ENCODE measurements around the gene HMGA1. TPM values are rescaled to one million over a fixed set of nuclear protein-coding genes. Genes with fewer than 3 reads are reported as not detected.
A peak's percentile ranks its signal among the peaks of the same experiment; 100 is the strongest.

Gene HMGA1
- total and polyA plus RNA-seq, 2 experiments from 2014 or later = 1,411 to 2,052 TPM

- H3K4me2 ChIP-seq = 0 out of 2 replicates have a peak overlapping the region, but pooled peaks have one; percentile 14
- H3K36me3 ChIP-seq (ENCODE audit: insufficient read depth) = peaks cover 49% of the 10 kb centered on the region
- peaks cover 77% of the 10 kb centered on the region for H3F3A ChIP-seq (replicated peaks; ENCODE audit: low read depth)
- H4K20me1 ChIP-seq (replicated peaks; ENCODE audit: insufficient read depth) = peaks cover 59% of the 10 kb centered on the region
- Mint-ChIP-seq H3K27me3 (ENCODE audit: insufficient read depth, low read depth, poor library complexity) (peaks cover 72% of the 10 kb centered on the region), H3K36me3 (ENCODE audit: low read depth) (peaks cover 83% of the 10 kb centered on the region), H3K9me3 (peaks cover 7% of the 10 kb centered on the region; the same call in 2 of the 3 replicates), H3K4me1 (peaks cover 75% of the 10 kb centered on the region), H3K4me3 (peak overlapping the region; percentile 98), H3K27ac (peak overlapping the region; percentile 86)
- H2AFZ ChIP-seq = no peak overlapping the region
- no peaks in the 10 kb centered on the region for H3K27me3 ChIP-seq (ENCODE audit: insufficient read depth)
- TF ChIP-seq JUNB (IDR thresholded peaks at IDR 0.05; ENCODE audit: unreplicated experiment) = no peak
- TF ChIP-seq POLR2AphosphoS5 (IDR thresholded peaks at IDR 0.05; ENCODE audit: low read depth) = peak; percentile 22; the same call in 1 of the 2 replicates
- no peak for TF ChIP-seq ZNF331 (CRISPR knock-in tag; IDR thresholded peaks at IDR 0.05; ENCODE audit: low read depth)
- TF ChIP-seq NANOG (IDR thresholded peaks at IDR 0.05; ENCODE audit: borderline replicate concordance) = no peak
- no peak for TF ChIP-seq CTCF (conservative IDR thresholded peaks at IDR 0.05; ENCODE audit: low read depth in 2 of 2)
- TF ChIP-seq CREB1 (CRISPR knock-in tag; IDR thresholded peaks at IDR 0.05; ENCODE audit: low read depth) = no peak
- H3K27ac ChIP-seq (ENCODE audit: low read depth) = peak overlapping the region; percentile 97
- no peak for DNase-seq (ENCODE audit: low spot score)
- H3K79me2 ChIP-seq (replicated peaks; ENCODE audit: insufficient read depth) = peaks cover 60% of the 10 kb centered on the region
- peaks cover 61% of the 10 kb centered on the region for H3K4me1 ChIP-seq (ENCODE audit: insufficient read depth)
- ATAC-seq = no peak
- no peak overlapping the region for H3K4me3 ChIP-seq
- H3K9me2 ChIP-seq (ENCODE audit: insufficient read depth) = no peaks in the 10 kb centered on the region
These were observed 5.8 kb downstream of the HMGA1 start for GRCh38 chr6:34242252-34243130.

- Histone ChIP-seq H2AFZ (no peak overlapping the region), H3K27me3 (ENCODE audit: insufficient read depth) (no peaks in the 10 kb centered on the region), H3K4me2 (no peak overlapping the region), H3K9me2 (ENCODE audit: insufficient read depth) (no peaks in the 10 kb centered on the region), H3K4me1 (ENCODE audit: insufficient read depth) (peaks cover 61% of the 10 kb centered on the region), H4K20me1 (replicated peaks; ENCODE audit: insufficient read depth) (peaks cover 56% of the 10 kb centered on the region), H3F3A (replicated peaks; ENCODE audit: low read depth) (peaks cover 78% of the 10 kb centered on the region), H3K79me2 (replicated peaks; ENCODE audit: insufficient read depth) (peaks cover 52% of the 10 kb centered on the region), H3K27ac (ENCODE audit: low read depth) (peak overlapping the region; percentile 97), H3K4me3 (no peak overlapping the region), H3K36me3 (ENCODE audit: insufficient read depth) (peaks cover 49% of the 10 kb centered on the region)
- Mint-ChIP-seq H3K9me3 (peaks cover 6% of the 10 kb centered on the region; the same call in 2 of the 3 replicates), H3K36me3 (ENCODE audit: low read depth) (peaks cover 81% of the 10 kb centered on the region), H3K4me3 (peak overlapping the region; percentile 98), H3K27me3 (ENCODE audit: insufficient read depth, low read depth, poor library complexity) (peaks cover 79% of the 10 kb centered on the region), H3K4me1 (peaks cover 75% of the 10 kb centered on the region), H3K27ac (peak overlapping the region; percentile 86)
- no peak for DNase-seq (ENCODE audit: low spot score)
- ATAC-seq = no peak
- TF ChIP-seq CTCF (conservative IDR thresholded peaks at IDR 0.05; ENCODE audit: low read depth in 2 of 2) = no peak
- no peak for TF ChIP-seq ZNF114 (CRISPR knock-in tag; IDR thresholded peaks at IDR 0.05)
- TF ChIP-seq EZH2phosphoT487 (IDR thresholded peaks at IDR 0.05; ENCODE audit: unreplicated experiment) = no peak
- TF ChIP-seq POLR2AphosphoS5 (IDR thresholded peaks at IDR 0.05; ENCODE audit: low read depth) = no peak
- no peak for TF ChIP-seq CREB1 (CRISPR knock-in tag; IDR thresholded peaks at IDR 0.05; ENCODE audit: low read depth)
- TF ChIP-seq JUNB (IDR thresholded peaks at IDR 0.05; ENCODE audit: unreplicated experiment) = no peak
- TF ChIP-seq ETS1 (IDR thresholded peaks at IDR 0.05) = no peak
These were observed 6.6 kb downstream of the HMGA1 start for GRCh38 chr6:34243131-34243771.
